ENCODE results near the gene BORCS8. TPM values are rescaled to one million over a fixed set of nuclear protein-coding genes. Genes with fewer than 3 reads are reported as not detected.

The BORCS8 gene
- total and polyA plus RNA-seq, 2 of the 4 experiments (the other 2 are of a cell fraction) = 16.7 to 33.9 TPM

DNA sequence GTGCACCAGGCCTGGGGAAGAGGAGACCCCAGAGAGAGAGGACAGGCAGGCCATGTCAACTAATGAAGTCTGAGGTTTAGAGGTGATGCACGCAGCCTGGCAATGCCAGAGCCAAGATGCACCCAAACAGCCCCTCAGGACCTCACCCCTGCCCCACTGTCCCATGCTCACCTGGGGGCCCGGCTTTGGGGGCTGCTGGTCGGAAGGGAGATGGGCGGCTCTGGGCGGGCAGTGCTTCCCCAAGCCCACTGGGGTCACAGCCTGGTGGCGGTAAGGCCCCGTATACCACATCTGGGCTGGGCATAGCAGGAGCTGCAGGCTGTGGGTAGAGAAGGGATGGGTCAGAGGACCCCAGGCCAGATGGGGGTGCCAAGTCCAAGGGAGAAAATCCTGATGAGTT lies 45.1 kb downstream of the BORCS8 start:
- no peak overlapping the region for H3K14ac ChIP-seq (replicated peaks; ENCODE audit: low read depth, low read length)
- in situ Hi-C loops (cut with MboI; ENCODE audit: low sequenced_read_pairs) = no loop called here
- CTCF ChIA-PET = interaction anchor here (1.5 kb wide), 1 partner anchor 27 kb away, joined by 12 read pairs; no protein-coding TSS in a partner anchor
- peaks cover 12% of the 10 kb centered on the region for H3K36me3 ChIP-seq (ENCODE audit: control insufficient read depth, insufficient read depth, low read length)
- H3K23ac ChIP-seq (ENCODE audit: low read depth, low read length) = no peak overlapping the region
- WGBS, 2 experiments (ENCODE audit: extremely low coverage in 2 of 2, insufficient read length in 1 of 2) = no CpG with 5 or more reads among the region's 7 CpGs
- H4K8ac ChIP-seq (ENCODE audit: low read depth in 2 of 2, low read length in 2 of 2) = no peak overlapping the region
- H3K9me1 ChIP-seq (ENCODE audit: insufficient read depth, low read length) = no peaks in the 10 kb centered on the region
- no peak overlapping the region for H3K18ac ChIP-seq (ENCODE audit: low read depth, low read length)
- H3K4me2 ChIP-seq (ENCODE audit: low read depth, low read length) = no peak overlapping the region
- no peak overlapping the region for H2BK120ac ChIP-seq (ENCODE audit: low read depth, low read length)
- no peak overlapping the region for H4K91ac ChIP-seq (ENCODE audit: insufficient read depth, low read depth, low read length)
- H3K9me3 ChIP-seq (ENCODE audit: control insufficient read depth, insufficient read depth, low read length) = no peaks in the 10 kb centered on the region
- H2AK5ac ChIP-seq (ENCODE audit: low read depth, low read length) = no peak overlapping the region
- DNase-seq = no peak
- no peak overlapping the region for H3K4me3 ChIP-seq (ENCODE audit: insufficient read depth, low read depth, low read length)
- no peak overlapping the region for H3K56ac ChIP-seq (ENCODE audit: extremely low read depth, insufficient read depth, low read length)
- H3K27me3 ChIP-seq (ENCODE audit: control insufficient read depth, insufficient read depth, low read length) = no peaks in the 10 kb centered on the region
- H3K27ac ChIP-seq (ENCODE audit: insufficient read depth, low read length) = no peak overlapping the region
- peak overlapping the region; percentile 63 for H2AFZ ChIP-seq (replicated peaks; ENCODE audit: low read length, poor library complexity)
- dilution Hi-C loops (cut with HindIII; ENCODE audit: low sequenced_read_pairs, unreplicated experiment) = no loop called here
- no peak overlapping the region for H3K4ac ChIP-seq (ENCODE audit: low read depth, low read length)
- intact Hi-C loops (cut with micrococcal nuclease) = loop anchor here (1.0 to 10.0 kb wide), 2 partner anchors 28 to 178 kb away; partner anchors contain the start of genes MAU2 and SUGP1
- no peak overlapping the region for H2BK20ac ChIP-seq (ENCODE audit: low read depth, low read length)
- peak overlapping the region; percentile 55 for H2AK9ac ChIP-seq (replicated peaks; ENCODE audit: low read depth, low read length, poor library complexity)
- no peak overlapping the region for H3K9ac ChIP-seq (ENCODE audit: low read depth, low read length)
- no peak overlapping the region for H4K5ac ChIP-seq (ENCODE audit: low read depth, low read length)
- POLR2A ChIA-PET (ENCODE audit: unreplicated experiment) = no interaction called here
- no TSS peak for BruUV-seq (replicated peaks)
- no peak for TF ChIP-seq CHD1 (IDR thresholded peaks at IDR 0.05; ENCODE audit: low read depth, low read length)
- TF ChIP-seq, protein P1, sequence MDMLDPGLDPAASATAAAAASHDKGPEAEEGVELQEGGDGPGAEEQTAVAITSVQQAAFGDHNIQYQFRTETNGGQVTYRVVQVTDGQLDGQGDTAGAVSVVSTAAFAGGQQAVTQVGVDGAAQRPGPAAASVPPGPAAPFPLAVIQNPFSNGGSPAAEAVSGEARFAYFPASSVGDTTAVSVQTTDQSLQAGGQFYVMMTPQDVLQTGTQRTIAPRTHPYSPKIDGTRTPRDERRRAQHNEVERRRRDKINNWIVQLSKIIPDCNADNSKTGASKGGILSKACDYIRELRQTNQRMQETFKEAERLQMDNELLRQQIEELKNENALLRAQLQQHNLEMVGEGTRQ (IDR thresholded peaks at IDR 0.05; ENCODE audit: low read depth, low read length) = no peak
- TF ChIP-seq MAZ (IDR thresholded peaks at IDR 0.05; ENCODE audit: borderline replicate concordance, low read depth, low read length) = no peak
- TF ChIP-seq, protein P2, sequence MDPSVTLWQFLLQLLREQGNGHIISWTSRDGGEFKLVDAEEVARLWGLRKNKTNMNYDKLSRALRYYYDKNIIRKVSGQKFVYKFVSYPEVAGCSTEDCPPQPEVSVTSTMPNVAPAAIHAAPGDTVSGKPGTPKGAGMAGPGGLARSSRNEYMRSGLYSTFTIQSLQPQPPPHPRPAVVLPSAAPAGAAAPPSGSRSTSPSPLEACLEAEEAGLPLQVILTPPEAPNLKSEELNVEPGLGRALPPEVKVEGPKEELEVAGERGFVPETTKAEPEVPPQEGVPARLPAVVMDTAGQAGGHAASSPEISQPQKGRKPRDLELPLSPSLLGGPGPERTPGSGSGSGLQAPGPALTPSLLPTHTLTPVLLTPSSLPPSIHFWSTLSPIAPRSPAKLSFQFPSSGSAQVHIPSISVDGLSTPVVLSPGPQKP (IDR thresholded peaks at IDR 0.05; ENCODE audit: borderline replicate concordance, low read depth, low read length) = no peak
- no peak for TF ChIP-seq MXI1 (IDR thresholded peaks at IDR 0.05; ENCODE audit: borderline replicate concordance, low read depth, low read length)
- TF ChIP-seq BHLHE40 (IDR thresholded peaks at IDR 0.05; ENCODE audit: low read depth, low read length) = no peak
- no peak for TF ChIP-seq CEBPB (IDR thresholded peaks at IDR 0.05; ENCODE audit: low read depth, low read length)
- no peak for TF ChIP-seq FOS (IDR thresholded peaks at IDR 0.05; ENCODE audit: low read depth, low read length)
- no peak for TF ChIP-seq MAFK (IDR thresholded peaks at IDR 0.05; ENCODE audit: low read depth, low read length)
- no peak for TF ChIP-seq RCOR1 (IDR thresholded peaks at IDR 0.05; ENCODE audit: insufficient replicate concordance, low read length)
- TF ChIP-seq POLR2A (IDR thresholded peaks at IDR 0.05; ENCODE audit: low read depth, low read length) = no peak
- TF ChIP-seq RFX5 (IDR thresholded peaks at IDR 0.05; ENCODE audit: low read depth, low read length) = no peak
- no peak for TF ChIP-seq NFE2L2 (IDR thresholded peaks at IDR 0.05; ENCODE audit: low read depth, low read length)
- TF ChIP-seq, protein P3, sequence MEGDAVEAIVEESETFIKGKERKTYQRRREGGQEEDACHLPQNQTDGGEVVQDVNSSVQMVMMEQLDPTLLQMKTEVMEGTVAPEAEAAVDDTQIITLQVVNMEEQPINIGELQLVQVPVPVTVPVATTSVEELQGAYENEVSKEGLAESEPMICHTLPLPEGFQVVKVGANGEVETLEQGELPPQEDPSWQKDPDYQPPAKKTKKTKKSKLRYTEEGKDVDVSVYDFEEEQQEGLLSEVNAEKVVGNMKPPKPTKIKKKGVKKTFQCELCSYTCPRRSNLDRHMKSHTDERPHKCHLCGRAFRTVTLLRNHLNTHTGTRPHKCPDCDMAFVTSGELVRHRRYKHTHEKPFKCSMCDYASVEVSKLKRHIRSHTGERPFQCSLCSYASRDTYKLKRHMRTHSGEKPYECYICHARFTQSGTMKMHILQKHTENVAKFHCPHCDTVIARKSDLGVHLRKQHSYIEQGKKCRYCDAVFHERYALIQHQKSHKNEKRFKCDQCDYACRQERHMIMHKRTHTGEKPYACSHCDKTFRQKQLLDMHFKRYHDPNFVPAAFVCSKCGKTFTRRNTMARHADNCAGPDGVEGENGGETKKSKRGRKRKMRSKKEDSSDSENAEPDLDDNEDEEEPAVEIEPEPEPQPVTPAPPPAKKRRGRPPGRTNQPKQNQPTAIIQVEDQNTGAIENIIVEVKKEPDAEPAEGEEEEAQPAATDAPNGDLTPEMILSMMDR (conservative IDR thresholded peaks at IDR 0.05; ENCODE audit: low read depth, low read length) = no peak
- no peak for TF ChIP-seq RAD21 (IDR thresholded peaks at IDR 0.05; ENCODE audit: low read length)
- no peak for TF ChIP-seq SMC3 (IDR thresholded peaks at IDR 0.05; ENCODE audit: low read depth, low read length)
- peaks cover 2% of the 10 kb centered on the region; the same call in 1 of the 2 replicates for H3K4me1 ChIP-seq (ENCODE audit: control insufficient read depth, insufficient read depth, low read length)
- H2BK5ac ChIP-seq (ENCODE audit: low read depth, low read length, poor library complexity, severe bottlenecking) = no peak overlapping the region
- H4K20me1 ChIP-seq (ENCODE audit: insufficient read depth, low read length) = no peaks in the 10 kb centered on the region
- no peaks in the 10 kb centered on the region for H3K79me1 ChIP-seq (ENCODE audit: low read depth in 1 of 2, low read length in 2 of 2)
- ATAC-seq (ENCODE audit: low read depth) = no peak
- no peak overlapping the region for H2BK15ac ChIP-seq (ENCODE audit: low read depth, low read length)

Measured in IMR-90 (cell line).